GM18907 (cell line): Measurements from ENCODE around the gene SERTAD1.
"Not testable (repeated sequence)": the region's sequence is repeated elsewhere in the genome, so short reads cannot be mapped to it uniquely, and the experiment has no call there.

ENCODE experiments used
- ATAC-seq: cut with Tn5 transposase; IDR thresholded peaks from one replicate; pipeline ENCODE4 v1.9.1; 2021; ENCODE audit warnings: mild to moderate bottlenecking, moderate library complexity; ENCODE audit not compliant: unreplicated experiment

SERTAD1 gene, protein sequence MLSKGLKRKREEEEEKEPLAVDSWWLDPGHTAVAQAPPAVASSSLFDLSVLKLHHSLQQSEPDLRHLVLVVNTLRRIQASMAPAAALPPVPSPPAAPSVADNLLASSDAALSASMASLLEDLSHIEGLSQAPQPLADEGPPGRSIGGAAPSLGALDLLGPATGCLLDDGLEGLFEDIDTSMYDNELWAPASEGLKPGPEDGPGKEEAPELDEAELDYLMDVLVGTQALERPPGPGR

DNA sequence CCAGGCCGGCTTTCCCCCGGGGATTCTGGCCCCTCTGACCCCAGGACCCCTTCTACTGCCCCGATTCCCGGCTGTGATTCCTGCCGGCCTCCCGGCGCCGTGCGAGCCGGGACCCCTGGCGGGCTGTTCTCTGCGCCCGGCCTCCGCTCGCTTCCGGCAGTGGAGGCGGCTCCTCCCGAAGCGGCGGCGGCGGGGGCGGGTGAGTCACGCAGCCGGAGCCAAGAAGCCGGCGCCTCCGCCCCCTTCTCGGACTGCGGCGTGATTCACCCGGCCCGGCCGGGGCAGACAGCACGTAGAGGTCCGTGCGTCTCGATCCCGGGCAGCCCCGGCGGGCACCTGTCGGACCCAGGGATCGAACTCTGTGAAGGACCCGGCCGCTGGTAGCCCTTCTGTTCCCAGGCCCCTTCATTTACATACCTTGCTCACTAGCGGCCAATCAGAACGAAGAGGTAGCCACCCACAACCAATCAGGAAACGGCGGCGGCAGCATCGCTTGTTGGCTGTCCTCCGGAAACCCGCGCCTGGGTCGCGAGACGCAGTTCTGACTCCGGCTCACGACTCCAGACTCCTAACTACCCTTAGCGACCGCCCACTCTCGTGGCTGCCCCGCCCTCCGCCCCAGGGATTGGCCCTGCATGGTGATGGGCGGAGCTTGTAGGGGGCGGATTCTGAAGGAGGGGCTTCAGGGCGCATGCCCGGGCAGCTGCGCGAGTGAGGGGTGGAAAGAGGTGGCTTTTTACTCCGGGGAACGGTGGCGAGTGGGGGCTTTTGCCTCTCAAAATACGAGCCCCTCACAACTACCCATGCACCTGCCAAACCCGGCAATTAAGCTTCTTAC, at the start of gene SERTAD1:
Gene SERTAD1, minus strand, starts transcription at position 543 of the 838 bp plus-strand sequence. CDS start 2,446 bp downstream, outside the sequence.
- peak; percentile 86 for ATAC-seq

DNA sequence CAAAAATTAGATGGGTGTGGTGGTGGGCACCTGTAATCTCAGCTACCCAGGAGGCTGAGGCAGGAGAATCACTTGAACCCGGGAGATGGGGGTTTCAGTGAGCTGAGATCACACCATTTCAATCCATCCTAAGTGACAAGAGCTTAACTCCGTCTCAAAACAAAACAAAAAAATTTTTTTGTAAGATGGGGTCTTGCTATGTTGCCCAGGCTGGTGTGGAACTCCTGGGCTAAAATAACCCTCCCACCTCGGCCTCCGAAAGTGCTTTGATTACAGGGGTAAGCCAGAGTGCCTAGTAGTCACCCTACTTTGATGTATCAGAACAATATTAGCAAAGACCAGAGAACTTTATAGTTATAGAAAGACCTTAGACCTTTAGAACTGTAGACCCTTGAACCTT, 48.9 kb upstream of the SERTAD1 start:
- no peak for ATAC-seq

DNA sequence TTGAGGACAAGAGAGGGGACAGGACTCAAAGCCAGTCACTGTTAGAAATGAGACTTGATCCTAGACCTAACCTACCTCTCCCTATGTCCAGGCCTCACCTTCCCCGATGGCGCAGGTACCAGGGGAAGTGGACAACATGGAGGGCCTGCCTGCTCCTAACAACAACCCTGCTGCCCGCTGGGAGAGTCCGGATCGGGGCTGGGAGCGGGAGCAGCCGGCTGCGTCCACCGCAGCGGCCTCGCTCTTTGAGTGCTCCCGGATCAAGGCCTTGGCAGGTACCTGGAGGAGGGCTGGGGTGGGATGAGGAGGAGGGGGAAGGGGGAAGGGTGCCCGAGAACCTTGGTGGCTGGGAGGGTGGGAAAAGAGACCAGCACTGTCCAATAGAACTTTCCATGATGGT, 46.7 kb upstream of the SERTAD1 start:
- ATAC-seq: no peak

DNA sequence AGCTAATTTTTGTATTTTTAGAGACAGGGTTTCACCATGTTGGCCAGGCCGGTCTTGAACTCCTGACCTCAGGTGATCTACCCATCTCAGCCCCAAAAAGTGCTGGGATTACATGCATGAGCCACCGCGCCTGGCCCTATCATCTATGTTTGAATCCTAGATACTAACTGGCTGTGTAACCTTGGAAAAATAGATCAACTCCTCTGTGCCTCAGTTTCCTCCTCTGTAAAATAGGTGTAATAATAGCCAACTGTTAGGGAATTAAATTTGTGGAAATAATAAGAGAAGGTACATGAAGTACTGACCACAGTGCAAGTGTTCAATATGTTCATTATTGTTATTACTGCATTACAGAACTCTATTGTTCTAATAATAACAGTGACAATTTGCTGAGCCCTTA, 45.3 kb upstream of the SERTAD1 start:
- no peak for ATAC-seq

GRCh38 chr19:40469011-40469410, 43.2 kb upstream of the SERTAD1 start:
- no peak for ATAC-seq

- ATAC-seq: no peak
Observed at GRCh38 chr19:40466985-40467734, 41.4 kb upstream of the SERTAD1 start, which contains the start of gene SPTBN4. SPTBN4 (plus strand) TSS chr19:40467001; CDS start chr19:40472622, 5,621 bp downstream.

GRCh38 chr19:40466219-40466984, 40.6 kb upstream of the SERTAD1 start:
- peak; percentile 33 for ATAC-seq

DNA sequence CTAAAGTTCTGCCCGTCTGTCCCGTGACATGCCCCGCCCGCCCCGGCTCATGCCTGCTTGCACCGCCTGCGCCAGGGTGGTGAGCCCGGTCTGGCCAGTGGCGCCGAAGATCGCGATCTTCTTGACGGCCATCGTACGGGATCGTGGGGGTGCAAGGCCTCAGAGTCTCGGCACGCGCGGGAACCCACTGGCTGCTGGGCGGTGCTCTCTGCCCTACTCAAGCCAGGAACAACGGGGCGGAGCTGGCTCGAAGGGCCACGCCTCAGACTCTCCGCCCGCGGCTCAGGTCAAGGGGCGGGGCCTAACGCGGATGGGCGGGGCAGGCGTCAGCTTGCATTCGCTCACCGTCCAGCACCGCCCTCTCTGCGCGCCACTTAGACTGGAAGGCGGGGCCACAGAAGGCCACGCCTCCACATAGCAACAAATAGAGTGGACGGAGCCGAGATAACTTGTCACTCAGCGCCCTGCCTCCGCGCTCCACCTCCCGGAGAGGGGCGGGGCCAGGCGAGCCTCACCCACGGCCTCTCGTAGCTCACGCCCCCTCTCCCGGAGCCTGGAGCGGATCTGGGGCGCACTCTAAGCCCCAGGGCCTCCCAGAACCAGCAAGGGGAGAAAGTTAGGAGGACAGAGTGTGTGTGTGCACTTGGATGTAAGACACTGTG, 39.9 kb upstream of the SERTAD1 start, which contains the start of gene BLVRB:
Gene BLVRB, minus strand, starts transcription at position 189 of the 662 bp plus-strand sequence. Its CDS starts 57 bp downstream, at position 132.
- ATAC-seq: peak; percentile 84

GRCh38 chr19:40465025-40465556, 39.3 kb upstream of the SERTAD1 start:
- ATAC-seq: no peak

GRCh38 chr19:40464059-40465024, 38.5 kb upstream of the SERTAD1 start:
- no peak for ATAC-seq

GRCh38 chr19:40463587-40464037, 37.8 kb upstream of the SERTAD1 start:
- ATAC-seq: not testable (repeated sequence)

- ATAC-seq: no peak
Observed at GRCh38 chr19:40461669-40462221, 36.0 kb upstream of the SERTAD1 start.

GRCh38 chr19:40460185-40460584, 34.4 kb upstream of the SERTAD1 start:
- no peak for ATAC-seq

GRCh38 chr19:40458597-40458974, 32.8 kb upstream of the SERTAD1 start:
- no peak for ATAC-seq

DNA sequence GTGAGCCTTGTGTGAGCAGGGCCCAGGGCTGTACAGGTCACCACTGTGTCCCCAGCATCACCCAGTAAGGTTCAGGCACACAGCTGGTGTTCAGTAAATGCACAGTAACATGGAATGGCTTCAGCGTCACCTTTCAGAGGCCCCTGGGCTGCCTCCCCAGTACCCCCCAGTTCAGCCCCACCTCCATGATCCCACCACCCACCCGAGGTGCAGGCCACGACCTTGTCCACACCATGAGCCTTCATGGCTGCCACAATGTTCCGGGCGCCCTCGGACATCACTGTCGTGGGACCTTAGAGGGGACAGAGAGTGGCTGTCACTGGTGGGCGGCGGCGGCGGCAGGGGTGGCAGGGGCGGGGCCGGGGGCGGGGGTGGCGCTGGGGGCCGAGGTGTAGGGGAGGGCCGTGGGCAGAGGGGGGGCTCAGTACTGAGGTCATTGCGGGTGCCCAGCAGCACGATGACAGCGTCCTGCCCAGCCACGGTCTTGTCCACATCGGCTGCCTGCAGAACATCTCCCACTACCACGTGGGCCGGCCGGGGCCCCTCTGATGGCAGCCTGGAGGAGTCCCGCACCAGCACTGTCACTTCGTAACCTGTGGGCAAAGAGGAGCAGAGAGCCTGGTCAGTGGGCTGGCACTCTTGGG, 32.3 kb upstream of the SERTAD1 start:
- ATAC-seq: no peak

DNA sequence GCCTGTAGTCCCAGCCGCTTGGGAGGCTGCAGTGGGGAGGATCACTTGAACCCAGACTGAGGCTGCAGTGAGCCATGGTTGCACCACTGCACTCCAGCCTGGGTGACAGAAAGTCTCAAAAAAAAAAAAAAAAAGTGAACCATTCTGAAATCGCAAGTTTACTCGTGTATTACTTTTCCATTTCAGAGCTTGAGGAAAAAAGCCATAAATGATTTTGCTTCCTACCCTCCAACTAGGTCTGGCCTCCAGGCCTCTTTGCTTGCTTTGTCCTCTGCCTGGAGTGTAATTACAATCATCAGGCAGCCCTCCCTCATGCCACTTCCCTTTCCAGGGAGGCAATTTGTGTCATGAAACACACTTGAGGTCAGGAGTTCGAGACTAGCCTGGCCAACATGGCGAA, 31.3 kb upstream of the SERTAD1 start:
- ATAC-seq: no peak

GRCh38 chr19:40453943-40454342, 28.2 kb upstream of the SERTAD1 start:
- ATAC-seq: not testable (repeated sequence)
